HG03095 (cell line): ENCODE data around the gene WSCD2.

Experiments
- ATAC-seq: cut with Tn5 transposase; IDR thresholded peaks from one replicate; pipeline ENCODE4 v1.9.1; 2021; ENCODE audit warnings: moderate library complexity; ENCODE audit not compliant: unreplicated experiment

The WSCD2 gene

DNA sequence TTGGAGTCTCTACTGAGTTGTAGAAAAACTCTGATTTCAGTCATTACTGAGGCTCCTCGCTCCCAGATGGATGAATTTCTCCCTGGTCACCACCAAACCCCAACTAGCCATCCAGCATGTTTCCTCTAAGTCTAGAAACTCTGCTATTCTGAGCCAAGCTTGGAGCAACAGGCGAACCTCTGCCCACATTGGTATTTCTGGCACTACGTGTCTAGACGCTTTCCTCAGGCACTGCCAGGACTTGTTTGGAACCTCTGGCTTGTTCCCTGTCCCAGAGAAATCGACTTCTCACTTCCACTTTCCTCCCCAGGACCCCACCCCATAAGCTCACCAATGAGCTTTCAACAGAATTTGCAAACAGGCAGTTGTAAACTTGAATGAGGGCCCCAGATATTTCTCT, 27.6 kb downstream of the WSCD2 start:
- ATAC-seq: no peak

DNA sequence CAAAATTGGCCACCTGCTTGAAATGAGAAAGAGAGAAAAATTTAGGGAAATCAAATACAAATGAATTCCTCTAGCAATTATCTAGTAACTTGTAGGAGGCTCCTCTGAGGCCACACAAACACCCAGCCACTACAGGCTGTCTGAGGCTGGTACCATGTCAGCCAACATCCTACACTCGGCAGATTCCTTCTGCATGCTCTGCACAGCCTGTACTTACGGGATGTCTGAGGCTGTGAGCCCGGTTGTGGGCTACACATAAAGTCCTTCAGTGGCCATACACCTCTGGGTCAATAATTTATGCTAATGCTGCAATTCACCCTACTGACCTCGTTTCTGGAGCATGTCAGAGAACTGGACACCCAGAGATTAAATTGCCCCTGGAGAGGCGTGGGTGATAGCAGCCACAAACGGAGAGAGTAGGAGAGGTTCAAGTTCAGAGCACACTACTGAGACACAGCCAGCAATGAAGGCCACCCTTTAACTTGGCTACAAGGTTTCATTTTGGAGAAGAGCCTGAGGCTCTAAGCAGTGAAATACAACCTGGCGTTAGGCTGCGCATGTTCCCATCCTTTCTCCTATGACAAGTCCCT, 28.9 kb downstream of the WSCD2 start:
- no peak for ATAC-seq

DNA sequence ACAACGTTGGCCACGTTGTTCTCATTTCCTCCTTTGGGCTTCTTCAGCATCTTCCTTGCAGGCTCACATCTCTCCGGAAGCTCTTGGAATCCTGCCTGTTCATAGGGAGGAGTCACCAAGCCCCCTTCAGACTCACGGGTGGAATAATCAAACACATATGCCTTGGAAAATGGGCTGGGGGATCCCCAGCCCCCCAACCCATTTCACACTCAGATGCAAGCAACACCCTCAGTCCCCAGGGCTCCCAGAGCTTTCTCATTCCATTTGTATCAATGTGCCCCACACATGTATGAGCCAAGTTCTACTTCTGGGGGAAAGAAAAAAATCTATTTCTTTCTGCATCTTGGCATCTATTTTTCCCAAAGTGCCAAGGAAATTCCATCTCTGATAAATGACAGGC, 33.1 kb downstream of the WSCD2 start:
- no peak for ATAC-seq

DNA sequence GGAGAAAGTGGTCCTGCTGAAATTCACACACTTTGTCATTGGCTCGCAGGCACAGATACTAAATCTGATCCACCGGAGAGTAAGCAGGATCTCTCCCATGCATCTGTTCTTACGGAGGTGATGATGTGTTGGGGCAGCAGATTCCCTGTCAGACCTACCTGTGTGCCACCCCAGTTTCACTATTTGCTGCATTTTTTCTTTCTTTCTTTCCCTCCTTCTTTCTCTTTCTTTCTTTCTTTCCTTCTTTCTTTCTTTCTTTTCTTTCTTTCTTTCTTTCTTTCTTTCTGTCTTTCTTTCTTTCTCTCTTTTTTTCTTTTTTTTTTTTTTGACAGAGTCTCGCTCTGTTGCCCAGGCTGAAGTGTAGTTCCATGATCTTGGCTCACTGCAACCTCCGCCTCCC, 37.4 kb downstream of the WSCD2 start:
- ATAC-seq: no peak

DNA sequence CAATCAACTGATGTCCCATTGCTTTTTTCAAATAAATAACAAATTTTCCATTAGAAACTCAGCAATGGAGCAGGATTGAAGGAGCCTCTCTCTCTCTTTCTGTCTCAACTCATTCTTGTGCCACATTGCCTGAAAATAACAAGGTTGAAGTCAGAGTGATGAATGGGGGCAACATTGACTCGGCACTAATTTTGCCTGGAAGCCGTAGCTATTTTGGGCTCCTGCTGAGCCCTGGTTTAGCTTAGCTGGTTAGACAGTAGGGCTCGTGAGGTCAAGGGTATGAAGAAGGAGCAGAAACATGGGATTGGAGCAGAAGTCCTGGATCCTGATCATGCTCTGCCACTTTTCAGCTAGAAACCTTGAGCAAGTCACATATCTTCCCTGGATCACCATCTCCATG, 38.9 kb downstream of the WSCD2 start:
- ATAC-seq: no peak

DNA sequence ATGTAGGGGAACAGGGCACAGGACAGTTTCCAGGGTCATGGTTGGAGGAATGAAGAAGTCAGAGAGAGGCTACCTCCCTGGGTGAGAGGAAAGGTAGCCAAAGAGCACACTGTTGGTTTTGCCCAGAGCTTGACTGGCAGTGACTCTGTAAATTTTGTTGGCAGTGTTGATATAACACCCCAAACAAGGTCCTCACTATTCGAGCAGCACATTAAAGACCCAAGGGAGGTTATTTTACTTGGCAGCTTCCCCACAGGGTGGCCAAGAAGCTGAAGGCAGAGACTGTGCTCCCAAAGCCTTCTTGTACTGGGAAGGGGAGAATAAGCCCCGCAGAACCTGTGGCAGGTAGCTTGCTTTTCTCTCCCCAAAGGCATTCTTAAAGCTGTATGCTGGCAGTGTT, 40.6 kb downstream of the WSCD2 start:
- ATAC-seq: no peak

DNA sequence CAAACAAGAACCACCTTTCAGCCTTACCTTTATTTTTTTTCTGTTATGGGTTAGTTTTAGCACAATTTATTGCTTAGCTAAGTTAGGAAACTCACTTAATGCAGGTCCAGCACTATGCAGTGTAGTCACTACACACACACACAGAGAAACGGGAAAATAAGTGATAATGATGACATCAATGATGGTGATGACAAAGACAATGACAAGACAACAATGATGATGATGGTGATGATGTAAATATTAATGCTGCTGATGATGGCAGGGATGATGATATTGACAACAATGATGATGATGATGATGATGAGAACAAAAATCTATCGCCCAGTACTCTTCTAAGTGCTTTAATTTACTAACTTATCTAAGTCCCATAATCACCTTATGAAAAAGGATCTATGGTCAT, 41.1 kb downstream of the WSCD2 start:
- ATAC-seq: no peak

DNA sequence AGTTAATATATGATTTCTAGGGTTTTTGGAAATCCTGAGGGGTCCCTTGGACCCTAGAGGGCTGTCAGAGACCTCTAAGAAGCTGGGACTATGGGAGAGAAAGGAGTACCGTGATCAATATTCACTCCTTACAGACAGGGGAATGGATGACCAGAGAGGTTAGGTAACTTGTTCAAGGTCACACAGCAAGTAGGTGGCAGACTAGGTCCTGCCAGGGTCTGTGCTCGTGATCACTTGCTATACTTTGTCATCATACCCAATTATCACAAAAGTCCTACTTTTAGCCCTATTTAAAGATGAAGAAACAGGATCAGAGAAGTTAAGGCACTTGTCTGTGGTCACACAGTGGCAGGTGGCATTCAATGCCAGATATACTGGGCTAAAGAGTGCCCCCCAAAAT, 42.9 kb downstream of the WSCD2 start:
- no peak for ATAC-seq

DNA sequence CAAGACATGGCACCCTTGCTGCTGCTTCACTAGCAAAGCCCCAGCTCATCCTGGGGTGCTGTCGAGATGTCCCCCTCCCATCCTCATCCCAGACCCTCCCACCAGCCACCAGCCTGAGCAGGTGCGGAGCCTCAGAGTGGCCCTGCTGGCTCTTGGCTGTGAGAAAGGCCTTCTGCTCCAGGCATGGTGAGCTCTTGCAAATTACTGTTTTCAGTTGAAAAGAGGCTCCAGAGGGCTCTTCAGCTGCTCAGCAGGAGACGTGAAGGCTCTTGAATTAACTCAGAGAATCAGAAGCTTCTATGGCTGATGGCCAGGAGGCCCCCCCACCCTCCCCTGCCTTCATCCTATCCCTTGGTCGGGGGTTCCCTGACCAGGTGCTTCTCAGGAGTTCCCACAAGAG, 44.1 kb downstream of the WSCD2 start:
- ATAC-seq: no peak

DNA sequence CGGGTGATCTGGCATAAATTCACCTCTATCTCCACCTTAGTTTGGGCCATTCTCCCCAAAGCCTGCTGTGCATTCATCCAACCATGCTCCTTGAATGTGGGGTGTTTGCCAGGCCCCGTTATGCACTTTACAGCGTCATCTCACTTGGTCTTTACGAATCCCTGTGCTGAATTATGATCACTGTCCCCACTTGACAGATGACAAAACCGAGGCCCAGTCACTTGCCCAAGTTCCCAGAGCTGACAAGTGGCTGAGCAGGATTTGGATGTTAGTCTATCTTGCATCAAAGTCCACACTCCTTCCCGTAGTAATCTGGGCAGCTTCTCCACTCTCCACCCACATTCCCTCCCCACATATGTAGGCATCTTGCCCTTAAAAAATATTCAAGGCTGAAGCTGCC, 44.8 kb downstream of the WSCD2 start:
- no peak for ATAC-seq

DNA sequence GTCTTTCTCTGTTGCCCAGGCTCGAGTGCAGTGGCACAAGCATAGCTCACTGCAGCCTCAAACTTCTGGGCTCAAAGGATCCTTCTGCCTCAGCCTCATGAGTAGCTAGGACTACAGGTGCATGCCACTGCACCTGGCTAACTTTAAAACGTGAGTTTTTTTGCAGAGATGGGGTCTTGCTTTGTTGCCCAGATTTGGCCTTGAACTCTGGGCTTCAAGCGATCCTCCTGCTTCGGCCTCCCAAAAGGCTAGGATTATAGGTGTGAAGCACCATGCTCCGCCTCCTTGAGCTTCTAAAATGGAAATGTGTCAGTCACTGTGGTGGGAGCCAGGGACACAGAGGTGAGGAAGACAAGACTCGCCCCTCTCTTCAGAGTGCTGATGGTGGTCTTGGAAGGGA, 45.6 kb downstream of the WSCD2 start:
- no peak for ATAC-seq

DNA sequence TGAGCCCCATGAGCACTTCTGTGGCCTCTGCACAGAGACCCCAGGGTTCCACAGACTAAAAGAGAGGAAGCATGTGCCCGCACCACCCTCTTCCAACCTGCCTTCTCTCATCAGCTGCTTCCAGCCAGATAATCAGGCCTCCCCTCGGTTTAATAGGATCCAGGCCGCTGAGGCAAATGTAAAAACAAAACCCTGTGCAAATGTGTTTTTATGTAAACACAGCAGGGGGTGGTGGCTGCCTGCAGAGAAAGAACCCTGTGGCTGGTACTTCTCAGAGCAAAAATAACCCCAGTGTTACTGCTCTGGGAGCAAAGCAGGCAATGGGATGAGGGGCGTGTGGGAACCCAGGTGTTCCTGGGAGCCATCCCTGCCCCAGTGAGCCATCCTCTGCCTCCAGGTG, 46.2 kb downstream of the WSCD2 start:
- ATAC-seq: no peak

DNA sequence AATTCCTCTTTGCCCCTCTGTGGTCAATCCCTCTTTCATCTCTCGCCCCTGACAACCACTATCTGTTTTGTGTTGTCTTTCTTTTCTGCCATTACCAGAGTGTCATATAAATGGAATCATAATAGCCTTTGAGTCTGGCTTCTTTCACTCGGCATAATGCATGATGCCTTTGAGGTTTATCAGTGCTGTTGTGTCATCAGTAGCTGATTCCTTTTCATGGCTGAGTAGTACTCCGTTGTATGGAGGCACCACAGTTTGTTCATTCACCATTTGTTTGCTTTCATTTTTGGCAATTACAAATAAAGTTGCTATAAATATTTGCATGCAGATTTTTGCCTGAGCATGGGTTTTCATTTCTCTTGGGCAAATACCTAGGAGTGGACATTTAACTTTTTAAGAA, 47.2 kb downstream of the WSCD2 start:
- no peak for ATAC-seq

DNA sequence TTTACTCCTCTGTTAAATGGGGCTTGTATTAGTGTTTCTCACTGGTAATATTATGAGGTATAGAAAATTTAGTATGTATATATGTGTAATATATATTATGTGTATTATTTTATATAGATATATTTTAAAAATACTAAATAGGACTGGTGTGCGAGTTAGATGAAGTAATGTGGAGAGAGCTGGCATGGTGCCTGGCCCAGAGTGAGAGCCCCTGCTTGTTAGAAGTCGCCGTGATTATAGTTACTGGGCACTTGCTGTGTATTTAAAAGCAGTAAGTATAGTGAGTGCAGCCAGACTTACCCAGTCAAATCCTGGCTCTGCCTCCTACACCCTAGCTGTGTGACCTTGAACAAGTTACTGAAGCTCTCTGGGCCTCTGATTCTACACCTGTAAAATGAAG, 48.0 kb downstream of the WSCD2 start:
- no peak for ATAC-seq

DNA sequence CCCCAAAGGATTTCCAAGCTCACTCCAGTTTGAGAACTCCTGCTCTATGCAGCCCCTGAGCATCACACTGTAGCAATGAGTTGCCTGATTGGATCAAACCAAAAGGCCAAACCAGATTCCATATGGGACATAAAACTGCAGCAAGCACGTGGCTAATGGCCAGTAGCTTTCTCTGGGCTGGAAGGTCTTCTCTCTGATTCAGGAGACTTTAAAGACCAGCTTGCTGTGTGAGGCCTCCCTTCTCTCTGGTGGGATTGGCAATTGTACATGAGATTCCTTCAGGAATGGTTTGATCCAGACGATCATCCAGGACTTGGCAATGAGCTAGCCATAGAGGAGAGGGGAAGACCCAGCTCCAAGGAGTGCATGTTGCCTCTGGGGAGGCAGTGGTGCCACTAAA, 50.2 kb downstream of the WSCD2 start:
- ATAC-seq: no peak

DNA sequence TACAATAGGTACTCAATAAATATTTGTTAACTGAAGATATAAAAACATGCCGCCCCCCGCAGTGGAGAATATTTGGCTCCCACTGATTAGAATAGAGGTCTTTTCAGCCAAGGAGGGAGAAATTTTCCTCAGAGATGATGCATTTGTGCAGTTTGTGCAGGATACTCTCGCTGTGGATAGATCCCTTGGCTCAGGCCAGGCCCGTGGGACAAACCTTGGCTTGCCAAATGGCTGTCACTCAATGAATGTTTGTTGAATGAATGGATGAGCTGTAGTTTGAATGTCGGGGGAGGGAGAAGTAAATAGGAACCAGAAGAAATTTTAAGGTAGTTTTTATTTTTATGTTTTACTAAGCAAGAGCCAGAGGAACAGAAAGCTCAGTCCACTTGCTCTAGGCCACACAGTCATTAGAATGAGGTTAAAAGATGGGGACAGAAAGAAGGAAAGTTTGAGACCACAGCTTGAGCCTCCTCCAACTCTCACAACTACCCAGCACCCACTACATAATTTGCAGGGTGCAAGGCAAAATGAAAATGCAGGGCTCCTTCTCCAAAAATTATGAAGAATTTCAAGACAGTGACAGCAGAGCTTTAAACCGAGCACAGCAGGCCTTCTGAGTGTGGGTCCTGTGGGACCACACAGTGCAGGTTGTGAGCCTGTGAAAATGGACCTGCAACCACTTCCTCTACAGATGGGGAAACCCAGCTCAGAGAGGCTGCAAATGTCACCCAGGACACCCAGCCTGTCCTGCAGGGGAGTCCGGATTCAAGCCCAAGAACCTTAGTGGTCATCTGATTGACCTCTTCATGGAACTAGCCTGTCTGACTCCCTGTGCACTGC, 51.4 kb downstream of the WSCD2 start:
- no peak for ATAC-seq

DNA sequence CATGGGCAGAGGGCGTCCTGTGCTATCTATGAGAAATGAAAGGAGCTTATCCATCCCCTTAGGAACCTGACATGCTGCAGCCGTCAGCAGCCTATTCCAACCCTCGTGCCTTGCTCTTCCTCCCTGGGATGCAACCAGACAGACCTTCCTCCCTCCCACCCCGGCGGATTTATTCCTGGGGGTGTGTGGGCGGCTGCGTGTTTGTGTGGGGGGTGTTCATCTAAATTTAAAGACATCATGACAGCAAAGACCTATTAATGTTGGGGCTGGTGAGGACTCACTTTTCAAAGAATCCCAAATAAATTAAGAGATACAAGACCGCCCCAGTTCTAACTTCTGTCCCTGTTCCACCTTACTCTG, 52.0 kb downstream of the WSCD2 start:
- no peak for ATAC-seq

DNA sequence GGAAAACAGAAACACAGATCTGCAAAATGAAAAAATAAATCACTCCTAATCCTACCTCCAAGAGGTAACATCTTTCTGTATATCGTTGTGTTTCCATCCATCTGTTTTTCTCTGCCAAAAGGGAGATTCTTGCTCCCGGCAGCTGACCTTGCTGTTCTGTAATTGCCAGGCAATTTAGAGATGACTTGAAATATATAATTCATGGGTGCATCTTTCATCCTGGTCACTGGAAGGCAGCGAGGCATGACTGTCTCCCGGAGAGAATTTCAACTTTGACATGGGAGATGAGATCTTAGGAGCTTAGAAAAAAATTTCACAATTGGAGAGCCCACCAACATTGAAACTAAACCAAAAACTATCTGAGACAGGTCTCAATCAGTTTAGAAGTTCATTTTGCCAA, 53.0 kb downstream of the WSCD2 start:
- ATAC-seq: no peak

DNA sequence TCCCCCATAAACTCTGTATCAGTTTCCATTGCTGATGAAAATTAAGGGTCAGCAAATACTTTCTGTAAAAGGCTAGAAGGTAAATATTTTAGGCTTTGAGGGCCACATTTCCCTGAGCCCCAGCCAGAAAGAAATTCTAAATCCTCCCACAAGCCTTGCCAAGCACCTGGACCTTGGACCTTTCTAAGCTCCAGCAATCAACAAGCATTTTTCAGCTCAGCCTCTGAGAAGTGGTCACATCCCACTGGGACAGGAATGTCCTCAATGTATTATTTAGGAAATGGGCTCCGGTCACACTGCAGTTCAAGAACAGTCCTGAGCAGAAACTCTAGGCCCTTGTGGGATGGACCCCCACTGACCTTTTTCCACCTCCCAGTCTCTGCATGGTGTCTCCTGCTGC, 55.9 kb downstream of the WSCD2 start:
- no peak for ATAC-seq

DNA sequence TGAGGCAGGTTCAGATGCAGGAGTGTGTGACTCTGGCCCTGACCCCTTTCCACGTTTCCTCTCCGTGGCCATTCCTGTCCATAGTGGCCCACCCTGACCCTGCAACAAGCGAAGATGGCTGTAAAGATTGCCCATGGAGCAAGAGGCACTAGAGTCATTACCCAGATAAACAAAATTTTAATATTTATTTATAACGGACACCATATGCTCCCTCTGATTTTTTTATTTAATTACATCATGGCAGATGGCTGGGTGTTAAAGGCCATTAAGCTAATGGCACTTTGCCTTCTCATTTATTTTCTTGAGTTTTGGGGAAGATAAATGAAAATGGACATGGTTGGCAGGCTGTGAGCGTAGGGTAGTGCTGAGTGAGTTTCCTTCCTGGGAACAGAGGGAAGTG, 58.7 kb downstream of the WSCD2 start:
- ATAC-seq: no peak

DNA sequence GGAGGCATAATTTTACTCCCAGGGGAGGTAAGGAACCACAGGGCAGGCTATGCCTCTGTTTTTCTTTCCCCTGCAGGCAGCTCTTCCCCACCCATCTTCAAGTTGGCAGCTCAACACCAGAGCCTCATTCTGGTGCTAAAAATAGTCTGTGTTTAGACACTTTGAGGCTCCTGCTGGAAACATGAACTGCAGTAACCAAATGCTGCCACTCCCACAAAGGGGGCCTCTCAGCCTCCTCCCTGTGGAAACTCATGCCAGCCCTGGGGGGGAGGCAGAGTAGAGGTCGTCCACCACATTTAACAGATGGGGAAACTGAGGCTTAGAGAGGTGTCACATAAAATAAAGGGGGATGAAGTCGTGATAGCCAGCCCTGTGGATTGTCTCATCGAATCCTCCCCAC, 61.4 kb downstream of the WSCD2 start:
- ATAC-seq: no peak

DNA sequence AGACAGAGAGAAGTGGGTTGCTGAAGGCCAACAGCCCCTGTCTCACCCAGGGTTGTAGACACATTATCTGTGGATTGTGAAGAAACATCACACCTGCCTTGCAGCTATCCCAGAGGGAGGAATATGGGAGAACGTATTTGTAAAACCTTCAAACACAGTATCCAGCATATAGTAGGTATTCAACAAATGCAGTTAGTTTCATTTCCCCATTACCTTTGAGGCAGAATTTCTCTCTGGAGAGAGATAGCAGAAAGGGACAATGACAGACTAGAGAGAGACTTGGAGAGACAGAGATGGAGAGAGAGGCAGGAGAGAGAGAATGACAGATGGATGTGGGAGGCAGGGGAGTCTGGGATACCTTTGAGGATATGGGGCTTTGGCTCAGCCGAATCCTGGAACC, 62.0 kb downstream of the WSCD2 start:
- no peak for ATAC-seq

DNA sequence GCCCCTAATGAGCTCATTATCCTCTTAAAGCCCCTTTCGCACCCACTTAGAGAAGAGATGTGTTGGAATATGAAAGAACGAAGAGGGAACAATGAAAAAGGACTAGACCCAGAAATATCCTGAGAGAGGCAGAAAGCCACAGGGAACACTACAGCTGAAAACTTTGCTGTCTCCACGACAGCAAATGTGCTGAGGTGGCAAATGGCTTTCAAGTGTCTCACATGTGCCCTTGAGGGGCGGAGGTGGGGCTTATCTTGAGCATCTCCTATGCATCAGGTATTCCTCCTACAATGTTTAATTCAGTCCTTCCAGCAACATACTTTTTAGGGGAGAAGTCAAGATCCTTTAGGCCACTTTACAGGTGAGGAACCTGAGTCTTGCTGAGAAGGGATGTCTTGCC, 62.9 kb downstream of the WSCD2 start:
- no peak for ATAC-seq
